ENCODE measurements around the gene MAPK6.

GRCh38 chr15:52012210-52012609 lies 6.8 kb upstream of the MAPK6 start:
- TF ChIP-seq CTCF (IDR thresholded peaks at IDR 0.05) (no peak), POLR2A (IDR thresholded peaks at IDR 0.05) (no peak)
